Measurements from ENCODE around the gene NFATC4. TPM values are rescaled to one million over a fixed set of nuclear protein-coding genes. Genes with fewer than 3 reads are reported as not detected.

Gene NFATC4
- total RNA-seq, 5 donors from 2014 or later (not counting 1 experiment from before 2014, with no cell fraction given): 0.16 to 0.82 (median 0.39) TPM; not detected in 1

- ATAC-seq (replicated peaks in 1 of 4) (no peak), DNase-seq (peak in 7 of 35 experiments; percentile 20 to 43 (median 29))
- Histone ChIP-seq H3K36me3 (ENCODE audit: control insufficient read depth in 2 of 2, extremely low read depth in 1 of 2, insufficient read depth in 1 of 2, low read length in 1 of 2) (peaks cover 4 to 7% of the 10 kb centered on the region in 2 donors), H3K27ac (ENCODE audit: low read length) (no peak overlapping the region), H3K4me3 (ENCODE audit: control insufficient read depth in 1 of 2, extremely low read depth in 1 of 2, low read length in 1 of 2) (no peak overlapping the region), H3K9me3 (no peaks in the 10 kb centered on the region), H3K27me3 (replicated peaks in 1 of 2; ENCODE audit: control insufficient read depth in 2 of 2, extremely low read depth in 1 of 2, insufficient read depth in 2 of 2, low read length in 1 of 2) (peaks cover 0 to 3% of the 10 kb centered on the region in 2 experiments), H3K4me1 (ENCODE audit: control insufficient read depth in 1 of 2, extremely low read depth in 1 of 2, insufficient read depth in 2 of 2, low read length in 2 of 2) (peaks cover 33 to 56% of the 10 kb centered on the region in 2 experiments)
- 75% methylated on average over 4 of the region's 8 CpGs for WGBS (ENCODE audit: insufficient coverage)
- H3K9me3 Mint-ChIP-seq: no peaks in the 10 kb centered on the region
- H3K27me3 Mint-ChIP-seq: no peaks in the 10 kb centered on the region
- H3K27ac Mint-ChIP-seq: peak overlapping the region; percentile 40 to 88
- peaks cover 41 to 58% (median 57%) of the 10 kb centered on the region in 3 donors for H3K4me1 Mint-ChIP-seq
- H3K36me3 Mint-ChIP-seq: peaks cover 6% of the 10 kb centered on the region
- POLR2A ChIA-PET: no interaction called here
- H3K4me3 Mint-ChIP-seq: peak overlapping the region in 2 of 3 donors; percentile 11 to 55
- CTCF ChIA-PET: interaction anchor here in 1 of 2 donors (0.8 kb wide), 1 partner anchor 120 kb away, joined by 3 read pairs; no protein-coding TSS in a partner anchor
Observed at GRCh38 chr14:24426912-24427536, 59.0 kb downstream of the NFATC4 start.

GRCh38 chr14:24427537-24428508, 59.8 kb downstream of the NFATC4 start:
- Histone ChIP-seq H3K27me3 (replicated peaks in 1 of 2; ENCODE audit: control insufficient read depth in 2 of 2, extremely low read depth in 1 of 2, insufficient read depth in 2 of 2, low read length in 1 of 2) (peaks cover 0 to 1% of the 10 kb centered on the region in 2 experiments), H3K4me1 (ENCODE audit: control insufficient read depth in 1 of 2, extremely low read depth in 1 of 2, insufficient read depth in 2 of 2, low read length in 2 of 2) (peaks cover 33 to 60% of the 10 kb centered on the region in 2 experiments), H3K9me3 (no peaks in the 10 kb centered on the region), H3K36me3 (ENCODE audit: control insufficient read depth in 2 of 2, extremely low read depth in 1 of 2, insufficient read depth in 1 of 2, low read length in 1 of 2) (peaks cover 12 to 15% of the 10 kb centered on the region in 2 donors), H3K4me3 (ENCODE audit: control insufficient read depth in 1 of 2, extremely low read depth in 1 of 2, low read length in 1 of 2) (no peak overlapping the region), H3K27ac (ENCODE audit: low read length) (no peak overlapping the region)
- WGBS (ENCODE audit: insufficient coverage): 92% methylated on average over 15 of the region's 18 CpGs
- Mint-ChIP-seq H3K4me1 (peaks cover 44 to 61% (median 60%) of the 10 kb centered on the region in 3 donors), H3K4me3 (peak overlapping the region in 2 of 3 donors; percentile 28 to 55), H3K36me3 (peaks cover 6% of the 10 kb centered on the region), H3K9me3 (no peaks in the 10 kb centered on the region), H3K27ac (peak overlapping the region; percentile 79 to 88), H3K27me3 (no peaks in the 10 kb centered on the region)
- POLR2A ChIA-PET: no interaction called here
- DNase-seq (no peak), ATAC-seq (replicated peaks in 1 of 4) (no peak)
- CTCF ChIA-PET: interaction anchor here in 1 of 2 donors (0.8 kb wide), 1 partner anchor 121 kb away, joined by 3 read pairs; no protein-coding TSS in a partner anchor

- Histone ChIP-seq H3K9me3 (no peaks in the 10 kb centered on the region), H3K27ac (ENCODE audit: low read length) (peak overlapping the region; percentile 95), H3K27me3 (replicated peaks in 1 of 2; ENCODE audit: control insufficient read depth in 2 of 2, extremely low read depth in 1 of 2, insufficient read depth in 2 of 2, low read length in 1 of 2) (no peaks in the 10 kb centered on the region), H3K4me3 (ENCODE audit: control insufficient read depth in 1 of 2, extremely low read depth in 1 of 2, low read length in 1 of 2) (peak overlapping the region in 1 of 2 donors; percentile 86), H3K36me3 (ENCODE audit: control insufficient read depth in 2 of 2, extremely low read depth in 1 of 2, insufficient read depth in 1 of 2, low read length in 1 of 2) (peaks cover 12 to 25% of the 10 kb centered on the region in 2 donors), H3K4me1 (ENCODE audit: control insufficient read depth in 1 of 2, extremely low read depth in 1 of 2, insufficient read depth in 2 of 2, low read length in 2 of 2) (peaks cover 33 to 58% of the 10 kb centered on the region in 2 experiments)
- CTCF ChIA-PET: interaction anchor here in 1 of 2 donors (0.6 kb wide), 1 partner anchor 270 kb away, joined by 4 read pairs; no protein-coding TSS in a partner anchor
- Mint-ChIP-seq H3K4me1 (peaks cover 52 to 69% (median 65%) of the 10 kb centered on the region in 3 donors), H3K4me3 (peak overlapping the region; percentile 81 to 85 (median 82)), H3K27me3 (no peaks in the 10 kb centered on the region), H3K36me3 (peaks cover 16% of the 10 kb centered on the region), H3K27ac (peak overlapping the region; percentile 98 to 99), H3K9me3 (no peaks in the 10 kb centered on the region)
- ATAC-seq (replicated peaks in 1 of 4) (no peak), DNase-seq (no peak)
- POLR2A ChIA-PET: no interaction called here
- 86% methylated on average over 17 of the region's 18 CpGs for WGBS (ENCODE audit: insufficient coverage)
Observed at GRCh38 chr14:24428628-24429394, 60.8 kb downstream of the NFATC4 start.

Other genes starting within 250 kb of the NFATC4 start
- gene FITM1, start 237.5 kb upstream of the NFATC4 start, total RNA-seq: 1 to 10 TPM; 2.5 to 3.5 (median 3.2) TPM
- gene PSME1, start 232.0 kb upstream of the NFATC4 start, total RNA-seq: 100 to 1,000 TPM; 221 to 291 (median 259) TPM
- gene EMC9, start 226.6 kb upstream of the NFATC4 start, total RNA-seq: 10 to 100 TPM in 3 of 5 donors, 1 to 10 TPM in 2; 9.3 to 29.8 (median 20.8) TPM
- gene PSME2, start 221.6 kb upstream of the NFATC4 start, total RNA-seq: 100 to 1,000 TPM; 130 to 192 (median 159) TPM
- gene RNF31, start 220.7 kb upstream of the NFATC4 start, total RNA-seq: 100 to 1,000 TPM in 3 of 5 donors, 10 to 100 TPM in 2; 67.7 to 131 (median 100) TPM
- gene IRF9, start 206.9 kb upstream of the NFATC4 start, total RNA-seq: 100 to 1,000 TPM; 201 to 285 (median 215) TPM
- 10 to 100 TPM; 32.4 to 82.5 (median 41.5) TPM for gene REC8, start 196.1 kb upstream of the NFATC4 start, total RNA-seq
- gene IPO4, start 179.4 kb upstream of the NFATC4 start, total RNA-seq: 10 to 100 TPM; 34.4 to 53.4 (median 39.6) TPM
- gene TM9SF1, start 172.7 kb upstream of the NFATC4 start, total RNA-seq: 10 to 100 TPM; 19.0 to 29.5 (median 21.8) TPM
- 1 to 10 TPM in 2 of 5 donors, under 1 TPM in 3; 0.35 to 1.4 (median 0.44) TPM for gene TSSK4, start 162.5 kb upstream of the NFATC4 start, total RNA-seq
- 10 to 100 TPM; 81.9 to 99.6 (median 92.8) TPM for gene CHMP4A, start 154.7 kb upstream of the NFATC4 start, total RNA-seq
- gene MDP1, start 152.1 kb upstream of the NFATC4 start, total RNA-seq: 10 to 100 TPM in 3 of 5 donors, 1 to 10 TPM in 2; 7.2 to 17.5 (median 12.1) TPM
- 100 to 1,000 TPM in 4 of 5 donors, 10 to 100 TPM in 1; 92.1 to 107 (median 101) TPM for gene NEDD8, start 135.8 kb upstream of the NFATC4 start, total RNA-seq
- gene GMPR2, start 135.3 kb upstream of the NFATC4 start, total RNA-seq: 10 to 100 TPM; 53.8 to 81.2 (median 64.0) TPM
- gene TINF2, start 125.6 kb upstream of the NFATC4 start, total RNA-seq: 100 to 1,000 TPM; 119 to 160 (median 139) TPM
- gene TGM1, start 105.0 kb upstream of the NFATC4 start, total RNA-seq: 10 to 100 TPM in 2 of 5 donors, 1 to 10 TPM in 3; 4.9 to 13.5 (median 9.4) TPM
- 10 to 100 TPM; 49.3 to 66.5 (median 62.4) TPM for gene RABGGTA, start 96.6 kb upstream of the NFATC4 start, total RNA-seq
- 10 to 100 TPM; 34.2 to 47.6 (median 39.1) TPM for gene DHRS1, start 68.4 kb upstream of the NFATC4 start, total RNA-seq
- 10 to 100 TPM; 29.7 to 33.2 (median 30.8) TPM for gene NOP9, start 68.3 kb upstream of the NFATC4 start, total RNA-seq
- 10 to 100 TPM; 13.0 to 22.8 (median 20.8) TPM for gene CIDEB, start 60.2 kb upstream of the NFATC4 start, total RNA-seq
- 10 to 100 TPM; 18.6 to 25.2 (median 20.3) TPM for gene LTB4R2, start 58.0 kb upstream of the NFATC4 start, total RNA-seq
- gene LTB4R, start 56.7 kb upstream of the NFATC4 start, total RNA-seq: 10 to 100 TPM; 17.0 to 29.0 (median 18.0) TPM
- gene ADCY4, start 33.1 kb upstream of the NFATC4 start, total RNA-seq: 10 to 100 TPM in 1 of 5 donors, 1 to 10 TPM in 4; 7.8 to 10.4 (median 8.5) TPM
- 10 to 100 TPM; 26.2 to 68.3 (median 59.2) TPM for gene RIPK3, start 28.2 kb upstream of the NFATC4 start, total RNA-seq
- gene NYNRIN, start 30.8 kb downstream of the NFATC4 start, total RNA-seq: under 1 TPM; 0.28 to 0.95 (median 0.61) TPM
- 10 to 100 TPM in 1 of 5 donors, 1 to 10 TPM in 4; 3.9 to 13.5 (median 5.0) TPM for gene CBLN3, start 61.5 kb downstream of the NFATC4 start, total RNA-seq
- gene KHNYN, start 61.8 kb downstream of the NFATC4 start, total RNA-seq: 100 to 1,000 TPM; 126 to 166 (median 146) TPM
- 100 to 1,000 TPM in 3 of 5 donors, 10 to 100 TPM in 2; 79.6 to 154 (median 109) TPM for gene SDR39U1, start 74.6 kb downstream of the NFATC4 start, total RNA-seq
- gene CMA1, start 140.1 kb downstream of the NFATC4 start, total RNA-seq: not detected
- not detected for gene CTSG, start 208.1 kb downstream of the NFATC4 start, total RNA-seq
- 100 to 1,000 TPM in 1 of 5 donors, 10 to 100 TPM in 3, 1 to 10 TPM in 1; 4.0 to 148 (median 21.3) TPM for gene GZMH, start 241.5 kb downstream of the NFATC4 start, total RNA-seq